BLaER1 treated with 17β-estradiol and CSF1 and Interleukin-3, amounts not matched to agents 10 nM and 100 nM (cell line): ENCODE data around the gene NDUFC2.
"Not testable (repeated sequence)": the region's sequence is repeated elsewhere in the genome, so short reads cannot be mapped to it uniquely, and the experiment has no call there.

Experiments
- H3K27ac ChIP-seq, 11 experiments: shearing (Covaris generic); formaldehyde crosslinking; 2 replicates each; pipeline ENCODE4 v1.8.1; 2022
- H3K27me3 ChIP-seq, 11 experiments: shearing (Covaris generic); formaldehyde crosslinking; 2 replicates each; pipeline ENCODE4 v1.8.1; 2022
- H3K36me3 ChIP-seq, 11 experiments: shearing (Covaris generic); formaldehyde crosslinking; 2 replicates each; pipeline ENCODE4 v1.8.1; 2022
- H3K4me1 ChIP-seq, 10 experiments: shearing (Covaris generic); formaldehyde crosslinking; 2 replicates each; pipeline ENCODE4 v1.8.1; 2022
- H3K4me2 ChIP-seq, 11 experiments: shearing (Covaris generic); formaldehyde crosslinking; 2 replicates each; pipeline ENCODE4 v1.8.1; 2022
- H3K4me3 ChIP-seq, 10 experiments: shearing (Covaris generic); formaldehyde crosslinking; 2 replicates each; pipeline ENCODE4 v1.8.1; 2022
- H3K9ac ChIP-seq, 11 experiments: shearing (Covaris generic); formaldehyde crosslinking; 2 replicates each; pipeline ENCODE4 v1.8.1; 2022
- H3K9me3 ChIP-seq, 11 experiments: shearing (Covaris generic); formaldehyde crosslinking; replicated peaks in 1 of 11; 2 replicates each; pipeline ENCODE4 v1.8.1; 2022
- H4K20me1 ChIP-seq, 11 experiments: shearing (Covaris generic); formaldehyde crosslinking; 2 replicates each; pipeline ENCODE4 v1.8.1; 2022
- Cebpa-rat ChIP-seq, 11 experiments: shearing (Covaris generic); IDR thresholded peaks; 2 replicates each; pipeline ENCODE4 v1.8.1; 2022

The NDUFC2 gene

DNA sequence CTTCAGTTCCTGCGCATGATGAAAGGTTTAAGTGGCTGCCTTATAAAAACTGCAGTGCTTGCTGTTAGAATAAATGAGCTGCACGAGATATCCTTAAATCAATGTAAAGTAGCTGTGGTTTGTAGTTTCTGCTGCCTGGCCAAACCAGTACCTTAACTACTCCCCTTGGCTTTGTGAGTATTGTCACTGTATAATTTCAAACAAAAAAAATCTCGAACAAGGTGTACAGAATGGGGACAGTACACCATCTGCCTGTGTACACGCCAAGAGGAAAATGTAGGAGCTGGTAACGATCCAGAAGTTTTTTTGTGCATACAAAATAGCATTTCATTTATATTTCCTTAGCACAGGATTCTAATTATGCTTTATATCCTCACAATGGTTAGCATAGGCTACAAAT, 20.6 kb upstream of the NDUFC2 start:
- Histone ChIP-seq H3K4me2 (no peak overlapping the region), H3K9ac (no peak overlapping the region), H3K27me3 (no peaks in the 10 kb centered on the region), H3K4me1 (peaks cover 0 to 9% (median 0%) of the 10 kb centered on the region in 10 experiments; a peak in 5 of 20 replicates), H3K36me3 (peaks cover 51 to 99% (median 80%) of the 10 kb centered on the region in 11 experiments), H3K27ac (no peak overlapping the region), H3K4me3 (no peak overlapping the region), H3K9me3 (no peaks in the 10 kb centered on the region), H4K20me1 (no peaks in the 10 kb centered on the region)
- TF ChIP-seq Cebpa-rat (IDR thresholded peaks at IDR 0.05), result no peak

- Histone ChIP-seq H3K9ac (no peak overlapping the region), H3K27ac (no peak overlapping the region), H3K4me2 (no peak overlapping the region), H3K27me3 (no peaks in the 10 kb centered on the region), H3K4me1 (peaks cover 0 to 9% (median 0%) of the 10 kb centered on the region in 10 experiments; a peak in 5 of 20 replicates), H3K36me3 (peaks cover 57 to 99% (median 83%) of the 10 kb centered on the region in 11 experiments), H3K4me3 (no peak overlapping the region), H4K20me1 (no peaks in the 10 kb centered on the region), H3K9me3 (no peaks in the 10 kb centered on the region)
- TF ChIP-seq Cebpa-rat (IDR thresholded peaks at IDR 0.05), result no peak
Observed at GRCh38 chr11:78099666-78100065, 20.0 kb upstream of the NDUFC2 start.

DNA sequence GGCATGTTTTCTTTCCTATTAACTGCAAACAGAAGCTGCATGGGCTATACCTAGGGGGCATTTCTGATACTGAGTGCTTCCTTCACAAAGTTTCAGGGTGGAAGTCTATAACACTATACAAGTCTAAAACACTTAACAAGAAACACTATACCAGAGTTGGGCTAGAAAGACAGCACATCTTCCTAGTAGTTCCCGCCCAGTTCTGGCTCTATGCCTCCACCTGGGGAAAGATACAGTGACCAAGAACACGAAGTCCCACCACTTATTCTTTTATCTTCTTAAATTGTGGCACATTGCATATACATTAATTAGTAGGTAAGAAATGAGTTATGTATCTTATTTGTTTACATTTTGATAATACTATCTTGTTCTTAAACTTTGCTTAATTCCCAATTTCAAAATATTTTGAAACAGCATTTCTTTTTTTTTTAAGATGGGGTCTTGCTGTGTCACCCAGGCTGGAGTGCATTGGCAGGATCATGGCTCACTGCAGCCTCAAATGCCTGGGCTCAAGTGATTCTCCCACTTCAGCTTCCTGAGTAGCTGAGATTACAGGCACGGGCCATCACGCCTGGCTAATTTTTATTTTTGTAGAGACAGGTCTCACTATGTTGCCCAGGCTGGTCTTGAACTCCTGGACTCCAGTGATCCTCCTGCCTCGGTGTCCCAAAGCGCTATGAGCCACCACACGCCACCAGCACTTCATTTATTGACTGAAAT, 18.2 kb upstream of the NDUFC2 start:
- peaks cover 52 to 99% (median 87%) of the 10 kb centered on the region in 11 experiments for H3K36me3 ChIP-seq
- H3K4me3 ChIP-seq, result no peak overlapping the region

DNA sequence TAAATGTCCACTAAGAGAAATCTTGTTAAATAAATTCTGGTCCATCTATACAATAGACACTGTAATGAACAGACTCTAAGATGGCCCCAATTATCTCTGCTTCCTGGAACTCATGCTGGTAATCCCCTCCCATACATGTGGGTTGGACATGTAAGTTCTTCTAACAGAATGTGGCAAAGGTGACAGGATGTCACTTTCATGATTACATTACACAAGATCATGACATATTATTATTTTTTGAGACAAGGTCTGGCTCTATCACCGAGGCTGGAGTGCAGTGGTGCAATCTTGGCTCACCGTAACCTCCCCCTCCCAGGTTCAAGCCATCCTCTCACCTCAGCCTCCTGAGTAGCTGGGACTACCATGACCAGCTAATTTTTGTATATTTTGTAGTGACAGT, 14.6 kb upstream of the NDUFC2 start:
- Histone ChIP-seq H3K27me3 (no peaks in the 10 kb centered on the region), H4K20me1 (no peaks in the 10 kb centered on the region), H3K9me3 (no peaks in the 10 kb centered on the region), H3K4me2 (no peak overlapping the region), H3K36me3 (peaks cover 36 to 70% (median 53%) of the 10 kb centered on the region in 11 experiments), H3K27ac (no peak overlapping the region), H3K4me3 (no peak overlapping the region), H3K4me1 (no peaks in the 10 kb centered on the region), H3K9ac (no peak overlapping the region)
- TF ChIP-seq Cebpa-rat (IDR thresholded peaks at IDR 0.05), result no peak

More for the DNA sequence above, 18.2 kb upstream of the NDUFC2 start:
- Histone ChIP-seq H3K27me3 (no peaks in the 10 kb centered on the region), H3K4me2 (no peak overlapping the region), H3K27ac (no peak overlapping the region), H3K4me1 (peaks cover 0 to 9% (median 0%) of the 10 kb centered on the region in 10 experiments; a peak in 5 of 20 replicates), H3K9me3 (no peaks in the 10 kb centered on the region), H4K20me1 (no peaks in the 10 kb centered on the region), H3K9ac (no peak overlapping the region)
- no peak for TF ChIP-seq Cebpa-rat (IDR thresholded peaks at IDR 0.05)

GRCh38 chr11:78086521-78087074, 6.9 kb upstream of the NDUFC2 start:
- H3K9ac ChIP-seq, result not testable (repeated sequence)

GRCh38 chr11:78085972-78086371, 6.3 kb upstream of the NDUFC2 start:
- TF ChIP-seq Cebpa-rat (IDR thresholded peaks at IDR 0.05), result no peak
- Histone ChIP-seq H3K4me3 (no peak overlapping the region), H3K36me3 (no peaks in the 10 kb centered on the region; a peak in 1 of 22 replicates), H3K4me1 (peaks cover 0 to 19% (median 11%) of the 10 kb centered on the region in 10 experiments; a peak in 14 of 20 replicates), H3K27ac (no peak overlapping the region), H3K4me2 (no peak overlapping the region), H3K27me3 (no peaks in the 10 kb centered on the region), H4K20me1 (no peaks in the 10 kb centered on the region), H3K9me3 (no peaks in the 10 kb centered on the region), H3K9ac (no peak overlapping the region)

More at GRCh38 chr11:78086521-78087074, 6.9 kb upstream of the NDUFC2 start:
- H3K4me1 ChIP-seq, result peaks cover 0 to 16% (median 9%) of the 10 kb centered on the region in 10 experiments; a peak in 9 of 20 replicates
- H3K36me3 ChIP-seq, H3K27me3 ChIP-seq, H3K4me3 ChIP-seq, H4K20me1 ChIP-seq, H3K9me3 ChIP-seq, H3K4me2 ChIP-seq, H3K27ac ChIP-seq: not testable (repeated sequence)

GRCh38 chr11:78084506-78084905, 4.8 kb upstream of the NDUFC2 start:
- H3K4me3 ChIP-seq, H3K27ac ChIP-seq, H3K27me3 ChIP-seq, H3K9me3 ChIP-seq, H3K4me2 ChIP-seq, H3K36me3 ChIP-seq, H3K9ac ChIP-seq, H4K20me1 ChIP-seq: not testable (repeated sequence)
- peaks cover 8 to 29% (median 21%) of the 10 kb centered on the region in 10 experiments; a peak in 19 of 20 replicates for H3K4me1 ChIP-seq

GRCh38 chr11:78083021-78083420, 3.4 kb upstream of the NDUFC2 start:
- no peaks in the 10 kb centered on the region for H3K27me3 ChIP-seq
- H4K20me1 ChIP-seq, result peaks cover 4 to 11% (median 8%) of the 10 kb centered on the region in 11 experiments; a peak in 19 of 22 replicates
- no peak overlapping the region for H3K27ac ChIP-seq
- H3K4me3 ChIP-seq, result no peak overlapping the region
- peak overlapping the region in 3 of 11 experiments; percentile 28 to 52 (median 29); a peak in 5 of 22 replicates for H3K4me2 ChIP-seq
- H3K9ac ChIP-seq, result no peak overlapping the region
- no peaks in the 10 kb centered on the region for H3K9me3 ChIP-seq
- H3K36me3 ChIP-seq, result peaks cover 0 to under 1% (median 0%) of the 10 kb centered on the region in 11 experiments; a peak in 1 of 22 replicates
- TF ChIP-seq Cebpa-rat (IDR thresholded peaks at IDR 0.05), result no peak
- peaks cover 13 to 37% (median 30%) of the 10 kb centered on the region in 10 experiments for H3K4me1 ChIP-seq

DNA sequence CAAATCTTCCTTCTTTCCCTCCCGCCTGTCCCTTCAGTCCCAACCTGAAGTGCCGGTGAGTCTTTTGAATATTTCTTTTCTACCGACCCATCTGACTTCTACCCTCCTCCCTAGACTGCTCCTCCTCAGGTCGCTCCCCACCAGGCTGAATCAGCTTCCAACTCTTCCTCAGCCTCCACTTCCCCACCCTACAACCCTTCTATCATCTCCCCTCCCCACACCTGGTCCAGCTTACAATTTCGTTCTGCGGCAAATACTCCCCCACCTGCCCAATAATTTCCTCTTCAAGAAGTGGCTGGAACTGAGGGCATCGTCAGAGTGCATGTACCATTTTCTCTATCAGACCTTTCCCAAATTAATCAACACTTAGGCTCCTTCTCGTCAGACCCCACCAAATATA, 2.5 kb upstream of the NDUFC2 start:
- Histone ChIP-seq H3K4me3 (no peak overlapping the region), H4K20me1 (peaks cover 12 to 20% (median 17%) of the 10 kb centered on the region in 11 experiments; a peak in 20 of 22 replicates), H3K9me3 (no peaks in the 10 kb centered on the region), H3K36me3 (peaks cover 0 to 10% (median 6%) of the 10 kb centered on the region in 11 experiments; a peak in 12 of 22 replicates), H3K27ac (0 out of 22 replicates have a peak overlapping the region, but pooled peaks of 1 of the 11 experiments have one; percentile 94), H3K27me3 (no peaks in the 10 kb centered on the region), H3K9ac (no peak overlapping the region), H3K4me2 (peak overlapping the region in 3 of 11 experiments; percentile 28 to 52 (median 29); a peak in 4 of 22 replicates), H3K4me1 (peaks cover 22 to 46% (median 38%) of the 10 kb centered on the region in 10 experiments)
- TF ChIP-seq Cebpa-rat (IDR thresholded peaks at IDR 0.05), result no peak
